ENCODE measurements around the gene RNF123. TPM values are rescaled to one million over a fixed set of nuclear protein-coding genes. Genes with fewer than 3 reads are reported as not detected.

Gene RNF123
- total RNA-seq, 3 donors from 2014 or later (not counting 1 experiment from before 2014, with no cell fraction given), result 48.5 to 58.7 (median 55.6) TPM

DNA sequence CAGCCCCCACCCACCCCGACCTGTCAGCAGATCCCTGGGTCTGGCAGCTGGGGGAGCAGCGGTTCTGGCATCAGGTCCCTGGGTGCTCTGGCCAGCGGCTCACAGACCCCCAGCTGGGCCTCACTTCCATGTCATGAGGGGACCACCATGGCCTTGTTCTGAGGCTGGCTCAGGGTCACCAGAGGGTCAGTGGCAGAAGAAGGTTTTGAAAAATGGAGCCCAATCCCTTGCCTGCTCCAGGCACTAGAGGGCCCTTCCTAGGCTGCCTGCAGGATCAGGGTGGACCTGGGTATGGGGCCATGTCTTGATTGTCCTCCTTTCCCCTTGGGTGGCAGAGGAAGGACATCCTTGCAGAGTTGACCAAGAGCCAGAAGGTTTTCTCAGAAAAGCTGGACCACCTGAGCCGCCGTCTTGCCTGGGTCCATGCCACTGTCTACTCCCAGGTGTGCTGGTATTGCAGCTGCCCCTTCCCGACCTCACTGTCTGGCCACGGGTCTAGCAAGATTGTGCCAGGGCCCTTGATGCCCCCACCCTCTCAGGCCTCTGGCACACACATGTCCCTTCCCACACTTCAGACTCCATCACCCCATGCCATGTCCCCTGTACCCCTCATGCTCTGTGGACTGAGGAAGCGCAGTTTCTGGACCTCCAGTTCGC is 17.2 kb downstream of the RNF123 start:
- no peak overlapping the region for H3K4me3 Mint-ChIP-seq
- H3K27me3 Mint-ChIP-seq (ENCODE audit: low read depth in 2 of 2), result no peaks in the 10 kb centered on the region
- Histone ChIP-seq H3K4me3 (ENCODE audit: low read length) (no peak overlapping the region), H3K27me3 (ENCODE audit: control insufficient read depth, insufficient read depth, low read length) (no peaks in the 10 kb centered on the region), H3K36me3 (ENCODE audit: control insufficient read depth, insufficient read depth, low read length) (peaks cover 16% of the 10 kb centered on the region), H3K9me3 (ENCODE audit: control insufficient read depth, insufficient read depth, low read length) (no peaks in the 10 kb centered on the region), H3K4me1 (ENCODE audit: control insufficient read depth, insufficient read depth, low read length) (peaks cover 9% of the 10 kb centered on the region), H3K27ac (ENCODE audit: low read length) (no peak overlapping the region)
- intact Hi-C loops (cut with micrococcal nuclease), result no loop called here
- TF ChIP-seq CTCF (IDR thresholded peaks at IDR 0.05), result no peak
- H3K9me3 Mint-ChIP-seq, result no peaks in the 10 kb centered on the region
- ATAC-seq (no peak), DNase-seq (no peak)
- no peak overlapping the region for H3K27ac Mint-ChIP-seq
- 96% methylated on average over 9 of the region's 9 CpGs for WGBS (ENCODE audit: insufficient coverage)
- no peaks in the 10 kb centered on the region for H3K36me3 Mint-ChIP-seq
- peaks cover 7 to 13% of the 10 kb centered on the region in 2 donors for H3K4me1 Mint-ChIP-seq

DNA sequence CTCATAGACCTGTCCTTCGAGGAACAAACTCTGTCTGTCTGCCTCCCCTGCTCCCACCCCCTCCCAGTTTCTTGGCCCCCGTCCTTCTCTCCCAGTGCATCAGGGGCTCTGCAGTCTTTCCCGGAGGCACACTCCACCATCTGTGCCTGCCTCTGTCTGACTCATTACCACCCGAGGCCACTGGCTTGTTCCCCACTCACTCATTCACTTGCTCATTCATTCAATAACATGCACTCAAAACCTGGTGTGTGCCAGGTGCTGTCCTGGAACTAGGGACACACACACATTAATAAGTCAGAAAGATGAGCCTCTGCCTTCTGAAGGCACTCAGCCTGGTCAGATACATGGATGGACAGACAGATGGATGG is 17.7 kb downstream of the RNF123 start:
- no peak overlapping the region for H3K27ac ChIP-seq (ENCODE audit: low read length)
- no peaks in the 10 kb centered on the region for H3K36me3 Mint-ChIP-seq
- peaks cover 14% of the 10 kb centered on the region for H3K4me1 ChIP-seq (ENCODE audit: control insufficient read depth, insufficient read depth, low read length)
- H3K4me3 Mint-ChIP-seq, result no peak overlapping the region
- DNase-seq (no peak), ATAC-seq (no peak)
- H3K4me3 ChIP-seq (ENCODE audit: low read length), result no peak overlapping the region
- no peak overlapping the region for H3K27ac Mint-ChIP-seq
- intact Hi-C loops (cut with micrococcal nuclease), result no loop called here
- no peaks in the 10 kb centered on the region for H3K9me3 ChIP-seq (ENCODE audit: control insufficient read depth, insufficient read depth, low read length)
- no peaks in the 10 kb centered on the region for H3K27me3 Mint-ChIP-seq (ENCODE audit: low read depth in 2 of 2)
- peaks cover 12% of the 10 kb centered on the region for H3K36me3 ChIP-seq (ENCODE audit: control insufficient read depth, insufficient read depth, low read length)
- no peaks in the 10 kb centered on the region for H3K27me3 ChIP-seq (ENCODE audit: control insufficient read depth, insufficient read depth, low read length)
- H3K4me1 Mint-ChIP-seq, result peaks cover 12 to 18% of the 10 kb centered on the region in 2 donors
- WGBS (ENCODE audit: insufficient coverage), result 95% methylated on average over 4 of the region's 4 CpGs
- H3K9me3 Mint-ChIP-seq, result no peaks in the 10 kb centered on the region
- no peak for TF ChIP-seq CTCF (IDR thresholded peaks at IDR 0.05)

DNA sequence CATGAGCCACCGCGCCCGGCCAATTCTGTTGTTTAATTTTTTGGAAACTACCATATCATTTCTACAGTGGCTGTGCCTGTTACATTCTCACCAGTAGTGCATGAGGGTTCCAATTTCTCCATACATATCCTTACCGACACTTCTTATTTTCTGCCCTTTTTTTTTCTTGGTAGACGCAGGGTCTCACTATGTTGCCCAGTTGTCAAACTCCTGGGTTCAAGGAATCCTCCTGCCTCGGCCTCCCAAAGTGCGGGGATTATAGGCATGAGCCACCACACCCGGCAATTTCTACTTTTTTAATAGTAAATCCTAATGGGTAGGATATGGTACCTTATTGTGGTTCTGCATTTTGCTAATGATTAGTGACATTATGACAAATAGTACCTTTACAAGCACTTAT is 20.5 kb downstream of the RNF123 start:
- ATAC-seq, result no peak
- Histone ChIP-seq H3K4me1 (ENCODE audit: control insufficient read depth, insufficient read depth, low read length) (peaks cover 30% of the 10 kb centered on the region), H3K27me3 (ENCODE audit: control insufficient read depth, insufficient read depth, low read length) (no peaks in the 10 kb centered on the region), H3K9me3 (ENCODE audit: control insufficient read depth, insufficient read depth, low read length) (no peaks in the 10 kb centered on the region), H3K4me3 (ENCODE audit: low read length) (no peak overlapping the region), H3K27ac (ENCODE audit: low read length) (no peak overlapping the region), H3K36me3 (ENCODE audit: control insufficient read depth, insufficient read depth, low read length) (peaks cover 3% of the 10 kb centered on the region)
- WGBS (ENCODE audit: insufficient coverage), result 97% methylated on average over 8 of the region's 8 CpGs
- Mint-ChIP-seq H3K27me3 (ENCODE audit: low read depth in 2 of 2) (no peaks in the 10 kb centered on the region), H3K4me3 (no peak overlapping the region), H3K4me1 (peaks cover 15 to 29% of the 10 kb centered on the region in 2 donors), H3K9me3 (no peaks in the 10 kb centered on the region), H3K27ac (no peak overlapping the region), H3K36me3 (no peaks in the 10 kb centered on the region)
- no peak for TF ChIP-seq CTCF (IDR thresholded peaks at IDR 0.05)
- DNase-seq, result no peak
- intact Hi-C loops (cut with micrococcal nuclease), result no loop called here

DNA sequence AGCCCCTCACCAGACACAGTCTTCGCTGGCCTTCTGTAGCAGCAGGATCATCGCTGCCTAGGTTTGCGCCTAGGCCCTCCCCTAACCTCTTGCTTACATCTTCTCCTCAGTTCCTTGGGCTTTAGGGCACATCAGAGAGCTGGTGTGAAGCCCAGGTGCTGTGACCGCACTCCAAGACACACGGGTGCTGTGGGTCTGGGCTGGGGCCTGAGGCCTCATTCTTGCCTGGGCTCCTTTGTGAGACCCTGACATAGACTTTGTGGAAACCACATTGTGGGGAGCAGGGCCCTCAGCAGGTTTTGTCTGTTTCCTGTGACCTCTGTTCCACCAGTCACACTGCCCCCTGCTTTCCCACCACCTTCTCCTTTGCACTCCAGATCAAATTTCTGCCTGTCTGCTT is 22.1 kb downstream of the RNF123 start:
- Histone ChIP-seq H3K4me1 (ENCODE audit: control insufficient read depth, insufficient read depth, low read length) (peaks cover 30% of the 10 kb centered on the region), H3K27me3 (ENCODE audit: control insufficient read depth, insufficient read depth, low read length) (no peaks in the 10 kb centered on the region), H3K27ac (ENCODE audit: low read length) (no peak overlapping the region), H3K36me3 (ENCODE audit: control insufficient read depth, insufficient read depth, low read length) (no peaks in the 10 kb centered on the region), H3K4me3 (ENCODE audit: low read length) (no peak overlapping the region), H3K9me3 (ENCODE audit: control insufficient read depth, insufficient read depth, low read length) (no peaks in the 10 kb centered on the region)
- H3K4me3 Mint-ChIP-seq, result no peak overlapping the region
- H3K27ac Mint-ChIP-seq, result peak overlapping the region; percentile 60 to 63
- H3K36me3 Mint-ChIP-seq, result no peaks in the 10 kb centered on the region
- no peak for TF ChIP-seq CTCF (IDR thresholded peaks at IDR 0.05)
- ATAC-seq, result peak; percentile 23 to 57 (median 46)
- no peaks in the 10 kb centered on the region for H3K9me3 Mint-ChIP-seq
- 21% methylated on average over 5 of the region's 5 CpGs for WGBS (ENCODE audit: insufficient coverage)
- intact Hi-C loops (cut with micrococcal nuclease), result no loop called here
- H3K27me3 Mint-ChIP-seq (ENCODE audit: low read depth in 2 of 2), result no peaks in the 10 kb centered on the region
- DNase-seq, result no peak
- H3K4me1 Mint-ChIP-seq, result peaks cover 15 to 29% of the 10 kb centered on the region in 2 donors
